ENCODE measurements around the gene LRRC8C. TPM values are rescaled to one million over a fixed set of nuclear protein-coding genes. Genes with fewer than 3 reads are reported as not detected.

LRRC8C gene
- total and polyA plus RNA-seq, 10 of the 15 experiments (the other 5 are each of a cell fraction or from before 2014, with no cell fraction given) = 2.3 to 16.3 (median 10.8) TPM

DNA sequence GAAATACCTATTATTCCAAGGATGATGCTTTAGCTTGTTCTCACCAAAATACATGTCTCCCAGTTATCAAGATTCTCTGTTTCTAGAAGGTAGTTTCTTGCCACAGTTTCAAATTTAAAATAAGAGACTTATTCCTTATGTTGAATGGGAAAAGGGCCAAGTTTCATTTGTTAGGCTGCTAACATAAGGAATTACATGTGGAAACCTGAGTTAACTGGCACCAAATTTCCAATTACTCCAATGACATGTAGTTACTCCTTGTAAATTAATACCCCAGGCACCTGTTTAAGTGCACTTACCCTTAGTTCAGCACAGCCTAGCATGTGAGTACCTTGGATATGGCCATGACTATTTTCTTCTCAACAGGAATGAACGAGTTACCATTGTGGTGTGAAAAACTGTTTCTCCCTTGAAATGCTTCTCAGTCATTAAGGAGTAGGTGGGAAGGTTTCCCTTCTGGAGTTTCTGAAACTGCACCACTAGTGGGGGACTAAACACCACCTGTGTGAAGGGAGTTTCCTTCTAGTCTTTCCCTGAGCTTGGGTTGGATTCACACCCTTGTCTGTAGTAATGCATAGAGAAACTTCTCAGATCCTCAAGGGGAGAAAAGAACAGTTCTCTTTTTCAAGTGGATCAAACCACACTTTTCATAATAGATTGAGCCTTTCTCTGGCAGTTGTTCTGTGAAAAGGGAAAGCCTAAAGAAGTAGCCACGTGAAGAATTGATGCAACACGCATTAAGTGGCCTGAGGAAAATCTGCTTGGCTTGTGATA is 32.3 kb upstream of the LRRC8C start (continued):
- TF ChIP-seq NFIC (IDR thresholded peaks at IDR 0.05; ENCODE audit: low read depth, low read length) (peak; percentile 42), CBFB (IDR thresholded peaks at IDR 0.05; ENCODE audit: low read depth) (no peak), IRF4 (IDR thresholded peaks at IDR 0.05; ENCODE audit: low read depth, low read length) (0 out of 2 replicates have a peak, but pooled peaks have one; percentile 25), TCF12 (IDR thresholded peaks at IDR 0.05; ENCODE audit: low read depth, low read length) (peak; percentile 50; the same call in 1 of the 2 replicates), RCOR1 (conservative IDR thresholded peaks at IDR 0.05; ENCODE audit: low read depth, low read length) (no peak), ZZZ3 (IDR thresholded peaks at IDR 0.05; ENCODE audit: control insufficient read depth, insufficient read length, low read depth) (no peak), SMAD5 (IDR thresholded peaks at IDR 0.05; ENCODE audit: low read depth) (no peak), CBX3 (IDR thresholded peaks at IDR 0.05; ENCODE audit: borderline replicate concordance, low read depth) (no peak), PML (IDR thresholded peaks at IDR 0.05; ENCODE audit: low read length) (no peak), ZNF384 (IDR thresholded peaks at IDR 0.05; ENCODE audit: borderline replicate concordance, low read depth, low read length) (no peak)
- TF ChIP-seq, protein P1, sequence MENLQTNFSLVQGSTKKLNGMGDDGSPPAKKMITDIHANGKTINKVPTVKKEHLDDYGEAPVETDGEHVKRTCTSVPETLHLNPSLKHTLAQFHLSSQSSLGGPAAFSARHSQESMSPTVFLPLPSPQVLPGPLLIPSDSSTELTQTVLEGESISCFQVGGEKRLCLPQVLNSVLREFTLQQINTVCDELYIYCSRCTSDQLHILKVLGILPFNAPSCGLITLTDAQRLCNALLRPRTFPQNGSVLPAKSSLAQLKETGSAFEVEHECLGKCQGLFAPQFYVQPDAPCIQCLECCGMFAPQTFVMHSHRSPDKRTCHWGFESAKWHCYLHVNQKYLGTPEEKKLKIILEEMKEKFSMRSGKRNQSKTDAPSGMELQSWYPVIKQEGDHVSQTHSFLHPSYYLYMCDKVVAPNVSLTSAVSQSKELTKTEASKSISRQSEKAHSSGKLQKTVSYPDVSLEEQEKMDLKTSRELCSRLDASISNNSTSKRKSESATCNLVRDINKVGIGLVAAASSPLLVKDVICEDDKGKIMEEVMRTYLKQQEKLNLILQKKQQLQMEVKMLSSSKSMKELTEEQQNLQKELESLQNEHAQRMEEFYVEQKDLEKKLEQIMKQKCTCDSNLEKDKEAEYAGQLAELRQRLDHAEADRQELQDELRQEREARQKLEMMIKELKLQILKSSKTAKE (IDR thresholded peaks at IDR 0.05; ENCODE audit: low read depth, poor library complexity, severe bottlenecking) = no peak
- TF ChIP-seq, protein P2, sequence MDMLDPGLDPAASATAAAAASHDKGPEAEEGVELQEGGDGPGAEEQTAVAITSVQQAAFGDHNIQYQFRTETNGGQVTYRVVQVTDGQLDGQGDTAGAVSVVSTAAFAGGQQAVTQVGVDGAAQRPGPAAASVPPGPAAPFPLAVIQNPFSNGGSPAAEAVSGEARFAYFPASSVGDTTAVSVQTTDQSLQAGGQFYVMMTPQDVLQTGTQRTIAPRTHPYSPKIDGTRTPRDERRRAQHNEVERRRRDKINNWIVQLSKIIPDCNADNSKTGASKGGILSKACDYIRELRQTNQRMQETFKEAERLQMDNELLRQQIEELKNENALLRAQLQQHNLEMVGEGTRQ (IDR thresholded peaks at IDR 0.05; ENCODE audit: borderline replicate concordance, low read depth, low read length) = no peak
- TF ChIP-seq, protein P3, sequence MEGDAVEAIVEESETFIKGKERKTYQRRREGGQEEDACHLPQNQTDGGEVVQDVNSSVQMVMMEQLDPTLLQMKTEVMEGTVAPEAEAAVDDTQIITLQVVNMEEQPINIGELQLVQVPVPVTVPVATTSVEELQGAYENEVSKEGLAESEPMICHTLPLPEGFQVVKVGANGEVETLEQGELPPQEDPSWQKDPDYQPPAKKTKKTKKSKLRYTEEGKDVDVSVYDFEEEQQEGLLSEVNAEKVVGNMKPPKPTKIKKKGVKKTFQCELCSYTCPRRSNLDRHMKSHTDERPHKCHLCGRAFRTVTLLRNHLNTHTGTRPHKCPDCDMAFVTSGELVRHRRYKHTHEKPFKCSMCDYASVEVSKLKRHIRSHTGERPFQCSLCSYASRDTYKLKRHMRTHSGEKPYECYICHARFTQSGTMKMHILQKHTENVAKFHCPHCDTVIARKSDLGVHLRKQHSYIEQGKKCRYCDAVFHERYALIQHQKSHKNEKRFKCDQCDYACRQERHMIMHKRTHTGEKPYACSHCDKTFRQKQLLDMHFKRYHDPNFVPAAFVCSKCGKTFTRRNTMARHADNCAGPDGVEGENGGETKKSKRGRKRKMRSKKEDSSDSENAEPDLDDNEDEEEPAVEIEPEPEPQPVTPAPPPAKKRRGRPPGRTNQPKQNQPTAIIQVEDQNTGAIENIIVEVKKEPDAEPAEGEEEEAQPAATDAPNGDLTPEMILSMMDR (IDR thresholded peaks at IDR 0.05 in 2 of 3, conservative IDR thresholded peaks at IDR 0.05 in 1 of 3; ENCODE audit: control insufficient read depth in 2 of 3, extremely low read depth in 1 of 3, insufficient read depth in 1 of 3, low read depth in 3 of 3, low read length in 3 of 3) = peak in 1 of 3 experiments; percentile 14; a peak in 1 of 6 replicates
